HepG2 (cell line): ENCODE data around the gene ARMH1. TPM values are rescaled to one million over a fixed set of nuclear protein-coding genes. Genes with fewer than 3 reads are reported as not detected.

ENCODE experiments used
- ATAC-seq: fragments of 200-7000 bp; cut with Tn5 transposase; 3 replicates; pipeline ENCODE4 v1.9.1; 2020; ENCODE audit warnings: mild to moderate bottlenecking, moderate library complexity
- BruUV-seq: library from RNA; stranded (reverse); fragments of 400-500 nt; replicated peaks from 2 replicates; lab custom pipeline; 2021; lab: Mats Ljungman, UMichigan
- CTCF ChIA-PET: fragments of 300-600 bp; formaldehyde crosslinking; extraction: SDS; loops from one replicate; lab custom pipeline; 2021; ENCODE audit warnings: low total read pairs, inconsistent platforms, low intra/inter-chr PET ratio; lab: Yijun Ruan, JAX
- POLR2A ChIA-PET: fragments of 350-600 bp; sonication (Branson Sonifier 250); formaldehyde crosslinking; loops from one replicate; lab custom pipeline; 2020; ENCODE audit warnings: antibody characterized with exemption, inconsistent platforms; lab: Yijun Ruan, JAX
- DNase-seq: peaks from one replicate; pipeline ENCODE4 v3.0.0-alpha.2; 2015; ENCODE audit warnings: low spot score
- FAIRE-seq: peaks from 3 replicates; lab custom pipeline; 2011; peaks lifted over from hg19 to GRCh38; lab: Jason Lieb, UNC
- H2AFZ ChIP-seq: one replicate; pipeline ENCODE4 v1.6.1; 2011; ENCODE audit warnings: low read length, inconsistent platforms
- H3K27ac ChIP-seq: fragments of 300-600 bp; 3 replicates; pipeline ENCODE4 v1.8.0; 2011; ENCODE audit warnings: mixed run types, mild to moderate bottlenecking, mixed read lengths, low read length, inconsistent platforms; ENCODE audit not compliant: insufficient read depth; ENCODE audit errors: extremely low read length
- H3K27me3 ChIP-seq, 2 experiments: fragments of 200-600 bp in 1 of 2; 2 replicates in 1 of 2; 3 replicates in 1 of 2; pipeline versions ENCODE4 v1.6.0 to v1.8.0; 2011; ENCODE audit warnings: low read length in 2 of 2, mild to moderate bottlenecking in 2 of 2, moderate library complexity in 2 of 2, inconsistent platforms in 1 of 2; ENCODE audit not compliant: insufficient read depth in 2 of 2, control insufficient read depth in 1 of 2
- H3K36me3 ChIP-seq, 2 experiments: fragments of 200-600 bp in 1 of 2; replicated peaks in 1 of 2; 2 replicates in 1 of 2; 3 replicates in 1 of 2; pipeline versions ENCODE4 v1.5.1 to v1.8.0; 2011; ENCODE audit warnings: low read length in 2 of 2, inconsistent platforms in 1 of 2; ENCODE audit not compliant: insufficient read depth in 2 of 2, control insufficient read depth in 1 of 2
- H3K4me1 ChIP-seq: 2 replicates; pipeline ENCODE4 v1.5.1; 2012; ENCODE audit warnings: low read length, inconsistent platforms; ENCODE audit not compliant: insufficient read depth
- H3K4me2 ChIP-seq: 2 replicates; pipeline ENCODE4 v1.6.0; 2011; ENCODE audit warnings: low read depth, low read length, inconsistent platforms
- H3K4me3 ChIP-seq, 3 experiments: fragments of 200-600 bp in 1 of 3; sonication (generic), shearing (Covaris generic) in 1 of 3; replicated peaks in 1 of 3; 2 replicates each; pipeline ENCODE4 v1.5.1; 2011 to 2016; ENCODE audit warnings: low read length in 3 of 3, inconsistent platforms in 2 of 3, low read depth in 2 of 3, mild to moderate bottlenecking in 2 of 3, control low read depth in 1 of 3, mixed read lengths in 1 of 3; ENCODE audit not compliant: insufficient read depth in 1 of 3
- H3K79me2 ChIP-seq: one replicate; pipeline ENCODE4 v1.6.1; 2011; ENCODE audit warnings: low read length, inconsistent platforms; ENCODE audit not compliant: insufficient read depth
- H3K9ac ChIP-seq: 2 replicates; pipeline ENCODE4 v1.6.0; 2011; ENCODE audit warnings: mild to moderate bottlenecking, low read depth, low read length, inconsistent platforms; ENCODE audit not compliant: insufficient read depth
- H3K9me3 ChIP-seq: 2 replicates; pipeline ENCODE4 v1.5.1; 2012; ENCODE audit warnings: mild to moderate bottlenecking, low read length
- H4K20me1 ChIP-seq: 2 replicates; pipeline ENCODE4 v1.6.0; 2011; ENCODE audit warnings: inconsistent platforms, mild to moderate bottlenecking, low read length, moderate library complexity; ENCODE audit not compliant: insufficient read depth
- HHEX ChIP-seq: IDR thresholded peaks from 2 replicates; pipeline ENCODE4 v1.6.1; 2016; ENCODE audit warnings: control low read depth
- PBX2 ChIP-seq: IDR thresholded peaks from 2 replicates; pipeline ENCODE4 v1.6.1; 2016; ENCODE audit warnings: control low read depth
- SMYD3 ChIP-seq: sonication (generic); formaldehyde crosslinking; IDR thresholded peaks from 2 replicates; pipeline ENCODE4 v1.8.1; 2023; ENCODE audit warnings: mild to moderate bottlenecking, missing genetic modification reagents
- TAF15 ChIP-seq: fragments of 200-400 bp; formaldehyde crosslinking; IDR thresholded peaks from one replicate; pipeline ENCODE4 v1.6.1; 2018; ENCODE audit warnings: mild to moderate bottlenecking, low read depth, low read length; ENCODE audit not compliant: poor library complexity, severe bottlenecking
- THAP11 ChIP-seq: IDR thresholded peaks from 2 replicates; pipeline ENCODE4 v1.6.1; 2016; ENCODE audit warnings: missing biosample characterization, missing genetic modification reagents
- TIGD3 ChIP-seq: sonication (generic); formaldehyde crosslinking; IDR thresholded peaks from 2 replicates; pipeline ENCODE4 v1.5.1; 2020; ENCODE audit warnings: mild to moderate bottlenecking, missing genetic modification reagents, borderline replicate concordance
- ZBTB40 ChIP-seq, 2 experiments: fragments of 450-650 bp in 1 of 2; sonication (generic) in 1 of 2; formaldehyde crosslinking in 1 of 2; IDR thresholded peaks; 2 replicates each; pipeline versions ENCODE4 v1.6.1 to v1.8.0; 2016 to 2022; ENCODE audit warnings: antibody characterized with exemption in 1 of 2, mild to moderate bottlenecking in 1 of 2, missing genetic modification reagents in 1 of 2
- ZNF432 ChIP-seq: sonication (generic); formaldehyde crosslinking; IDR thresholded peaks from 2 replicates; pipeline ENCODE4 v1.5.0; 2020; ENCODE audit warnings: missing genetic modification reagents, mild to moderate bottlenecking, borderline replicate concordance
- ZNF496 ChIP-seq: sonication (generic); formaldehyde crosslinking; IDR thresholded peaks from 2 replicates; pipeline ENCODE4 v1.8.1; 2023; ENCODE audit warnings: mild to moderate bottlenecking, moderate library complexity, missing genetic modification reagents; ENCODE audit not compliant: insufficient replicate concordance
- ZNF75D ChIP-seq: sonication (generic); formaldehyde crosslinking; IDR thresholded peaks from 2 replicates; pipeline ENCODE4 v1.8.1; 2023; ENCODE audit warnings: missing genetic modification reagents, mild to moderate bottlenecking, borderline replicate concordance
- WGBS: methylation state at CpG from one replicate; pipeline ENCODE4 v1.1.6; 2017; ENCODE audit warnings: low lambda C conversion rate; 5-methylcytosine and 5-hydroxymethylcytosine counted together
- in situ Hi-C: cut with HindIII; loops from 2 replicates; pipeline ENCODE4 v1.10.0; 2017; ENCODE audit warnings: low pct_unique_long_range_greater_than_20kb; ENCODE audit not compliant: extremely low pct_ligation_motif_present
- intact Hi-C: fragments of 100-400 bp; cut with micrococcal nuclease; formaldehyde crosslinking; loops from one replicate; pipeline ENCODE4 v1.10.0; 2022; ENCODE audit not compliant: unreplicated experiment
- polyA plus RNA-seq, 8 experiments: library from polyadenylated mRNA; depleted of rRNA in 3 of 8; stranded (reverse) in 7 of 8; unstranded in 1 of 8; fragments of >200 nt; fragmentation: Illumina TruSeq in 4 of 8; extraction: Trizol in 4 of 8; gene quantifications; 2 replicates each; pipeline versions ENCODE4 v1.2.1 to v1.2.3, GENCODE V29; 2011 to 2016; ENCODE audit warnings: low read depth in 4 of 8, missing spikeins in 1 of 8, mixed read lengths in 1 of 8; ENCODE audit not compliant: insufficient read depth in 1 of 8
- total RNA-seq, 5 experiments: library from RNA; depleted of rRNA; stranded (reverse); fragments of >200 nt; fragmentation: Illumina TruSeq; extraction: Trizol; gene quantifications; 2 replicates each; pipeline ENCODE4 v1.2.3, GENCODE V29; 2016; ENCODE audit warnings: low read depth in 1 of 5

ARMH1 gene
- total and polyA plus RNA-seq, 2 of the 13 experiments (the other 11 are each of a cell fraction or from before 2014, with no cell fraction given) = 0.69 TPM; not detected in 1

GRCh38 chr1:44717156-44717555, 42.6 kb downstream of the ARMH1 start:
- 70% methylated on average over 4 of the region's 4 CpGs for WGBS
- in situ Hi-C loops = no loop called here
- no peak overlapping the region for H3K27ac ChIP-seq
- no peaks in the 10 kb centered on the region for H4K20me1 ChIP-seq
- ATAC-seq = no peak
- no peaks in the 10 kb centered on the region for H3K9me3 ChIP-seq
- H3K4me2 ChIP-seq = no peak overlapping the region
- no peak overlapping the region for H2AFZ ChIP-seq
- no peaks in the 10 kb centered on the region for H3K79me2 ChIP-seq
- no peak for FAIRE-seq
- H3K27me3 ChIP-seq = 0 out of 5 replicates have a peak, but pooled peaks cover 0 to 12% of the 10 kb centered on the region in 2 experiments
- DNase-seq = no peak
- ChIA-PET POLR2A (interaction anchor here (1.2 to 1.3 kb wide), 2 partner anchors 8 to 623 kb away, joined by 3 read pairs; partner anchors contain the start of genes MUTYH and TOE1), CTCF (interaction anchor here (1.2 kb wide), 1 partner anchor 12 kb away, joined by 3 read pairs; no protein-coding TSS in a partner anchor)
- intact Hi-C loops = no loop called here
- no TSS peak for BruUV-seq
- no peaks in the 10 kb centered on the region for H3K36me3 ChIP-seq
- peaks cover 54% of the 10 kb centered on the region for H3K4me1 ChIP-seq
- H3K4me3 ChIP-seq = no peak overlapping the region
- no peak overlapping the region for H3K9ac ChIP-seq
- TF ChIP-seq THAP11 (no peak), ZNF496 (no peak), TAF15 (no peak), SMYD3 (CRISPR knock-in tag) (no peak), HHEX (no peak), ZNF432 (no peak), ZBTB40 (IDR thresholded peaks at IDR 0.05) (no peak), ZBTB40 (CRISPR knock-in tag; IDR thresholded peaks at IDR 0.05) (no peak), PBX2 (CRISPR knock-in tag) (no peak), ZNF75D (CRISPR knock-in tag) (no peak), TIGD3 (no peak)
